Endothelial cell (in vitro differentiated cells): ENCODE data around the gene ABO. TPM values are rescaled to one million over a fixed set of nuclear protein-coding genes. Genes with fewer than 3 reads are reported as not detected.
"Not testable (repeated sequence)": the region's sequence is repeated elsewhere in the genome, so short reads cannot be mapped to it uniquely, and the experiment has no call there.

Experiments
- DNase-seq: peaks from one replicate; pipeline ENCODE4 v3.0.0; 2021; ENCODE audit warnings: low spot score
- H3K27ac Mint-ChIP-seq: one replicate; pipeline ENCODE4 v1.8.0; 2021; ENCODE audit warnings: mixed read lengths, inconsistent platforms; ENCODE audit not compliant: unreplicated experiment
- H3K27me3 Mint-ChIP-seq: one replicate; pipeline ENCODE4 v1.8.0; 2021; ENCODE audit warnings: mild to moderate bottlenecking, moderate library complexity, mixed read lengths, inconsistent platforms; ENCODE audit not compliant: unreplicated experiment
- H3K36me3 Mint-ChIP-seq: one replicate; pipeline ENCODE4 v1.8.0; 2021; ENCODE audit warnings: mild to moderate bottlenecking, low read depth, mixed read lengths, inconsistent platforms; ENCODE audit not compliant: unreplicated experiment
- H3K4me1 Mint-ChIP-seq: one replicate; pipeline ENCODE4 v1.8.0; 2021; ENCODE audit warnings: mild to moderate bottlenecking, mixed read lengths, inconsistent platforms; ENCODE audit not compliant: unreplicated experiment
- H3K4me3 Mint-ChIP-seq: one replicate; pipeline ENCODE4 v1.8.0; 2021; ENCODE audit warnings: mild to moderate bottlenecking, mixed read lengths, inconsistent platforms; ENCODE audit not compliant: unreplicated experiment
- H3K9me3 Mint-ChIP-seq: one replicate; pipeline ENCODE4 v1.8.0; 2021; ENCODE audit warnings: mixed read lengths, inconsistent platforms; ENCODE audit not compliant: unreplicated experiment
- total RNA-seq: library from RNA; stranded (reverse); fragmentation: NEBNext Ultra II Directional; extraction: Animal tissue kit (Norgen Biotek cat#: 25700); gene quantifications from one replicate; pipeline ENCODE4 v1.2.1, GENCODE V29; 2021; ENCODE audit not compliant: unreplicated experiment
- TF ChIP-seq, protein P1 (sequence below): fragments of 200-600 bp; sonication (generic); IDR thresholded peaks from one replicate; pipeline ENCODE4 v1.5.0; 2021; ENCODE audit warnings: antibody characterized with exemption; ENCODE audit not compliant: unreplicated experiment

ABO gene
- total RNA-seq, 1 donor from 2014 or later: 1.4 TPM

DNA sequence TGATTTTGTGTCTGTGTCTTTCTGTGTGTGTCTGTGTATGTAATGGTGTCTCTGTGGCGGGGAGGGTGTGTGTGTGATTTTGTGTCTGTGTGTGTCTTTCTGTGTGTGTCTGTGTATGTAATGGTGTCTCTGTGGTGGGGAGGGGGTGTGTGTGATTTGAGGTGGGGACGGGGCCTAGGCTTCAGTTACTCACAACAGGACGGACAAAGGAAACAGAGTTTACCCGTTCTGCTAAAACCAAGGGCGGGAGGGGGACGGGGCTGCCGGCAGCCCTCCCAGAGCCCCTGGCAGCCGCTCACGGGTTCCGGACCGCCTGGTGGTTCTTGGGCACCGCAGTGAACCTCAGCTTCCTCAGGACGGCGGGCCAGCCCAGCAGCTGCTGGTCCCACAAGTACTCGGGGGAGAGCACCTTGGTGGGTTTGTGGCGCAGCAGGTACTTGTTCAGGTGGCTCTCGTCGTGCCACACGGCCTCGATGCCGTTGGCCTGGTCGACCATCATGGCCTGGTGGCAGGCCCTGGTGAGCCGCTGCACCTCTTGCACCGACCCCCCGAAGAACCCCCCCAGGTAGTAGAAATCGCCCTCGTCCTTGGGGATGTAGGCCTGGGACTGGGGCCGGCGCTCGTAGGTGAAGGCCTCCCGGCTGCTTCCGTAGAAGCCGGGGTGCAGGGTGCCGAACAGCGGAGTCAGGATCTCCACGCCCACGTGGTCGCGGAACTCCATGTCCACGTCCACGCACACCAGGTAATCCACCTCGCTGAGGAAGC lies 19.4 kb downstream of the ABO start:
- Mint-ChIP-seq H3K9me3 (no peaks in the 10 kb centered on the region), H3K27me3 (peaks cover 1% of the 10 kb centered on the region), H3K36me3 (peaks cover 13% of the 10 kb centered on the region), H3K4me3 (no peak overlapping the region), H3K27ac (no peak overlapping the region), H3K4me1 (peaks cover 23% of the 10 kb centered on the region)
- TF ChIP-seq, protein P1, sequence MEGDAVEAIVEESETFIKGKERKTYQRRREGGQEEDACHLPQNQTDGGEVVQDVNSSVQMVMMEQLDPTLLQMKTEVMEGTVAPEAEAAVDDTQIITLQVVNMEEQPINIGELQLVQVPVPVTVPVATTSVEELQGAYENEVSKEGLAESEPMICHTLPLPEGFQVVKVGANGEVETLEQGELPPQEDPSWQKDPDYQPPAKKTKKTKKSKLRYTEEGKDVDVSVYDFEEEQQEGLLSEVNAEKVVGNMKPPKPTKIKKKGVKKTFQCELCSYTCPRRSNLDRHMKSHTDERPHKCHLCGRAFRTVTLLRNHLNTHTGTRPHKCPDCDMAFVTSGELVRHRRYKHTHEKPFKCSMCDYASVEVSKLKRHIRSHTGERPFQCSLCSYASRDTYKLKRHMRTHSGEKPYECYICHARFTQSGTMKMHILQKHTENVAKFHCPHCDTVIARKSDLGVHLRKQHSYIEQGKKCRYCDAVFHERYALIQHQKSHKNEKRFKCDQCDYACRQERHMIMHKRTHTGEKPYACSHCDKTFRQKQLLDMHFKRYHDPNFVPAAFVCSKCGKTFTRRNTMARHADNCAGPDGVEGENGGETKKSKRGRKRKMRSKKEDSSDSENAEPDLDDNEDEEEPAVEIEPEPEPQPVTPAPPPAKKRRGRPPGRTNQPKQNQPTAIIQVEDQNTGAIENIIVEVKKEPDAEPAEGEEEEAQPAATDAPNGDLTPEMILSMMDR: no peak
- DNase-seq: no peak

DNA sequence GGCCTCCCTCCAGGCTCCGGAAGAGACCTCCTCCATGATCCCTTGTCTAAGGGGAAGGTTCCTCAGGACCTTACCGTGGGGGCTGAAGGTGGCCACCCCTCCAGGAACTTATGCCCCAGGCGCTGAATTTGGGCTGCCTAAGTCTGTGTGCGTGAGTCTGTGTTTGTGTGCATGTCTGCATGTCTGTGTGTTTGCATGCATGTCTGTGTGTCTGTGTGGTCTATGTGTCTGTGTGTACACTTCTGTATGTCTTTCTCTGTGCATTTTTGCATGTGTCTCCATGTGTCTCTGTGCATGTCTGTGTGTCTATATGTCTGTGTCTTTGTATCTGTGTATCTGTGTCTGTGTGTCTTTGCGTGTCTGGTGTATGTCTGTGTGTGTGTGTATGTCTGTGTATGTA lies 20.5 kb downstream of the ABO start:
- H3K27ac Mint-ChIP-seq: no peak overlapping the region
- H3K27me3 Mint-ChIP-seq: peaks cover 1% of the 10 kb centered on the region
- TF ChIP-seq, protein P1: no peak
- no peak overlapping the region for H3K4me3 Mint-ChIP-seq
- H3K4me1 Mint-ChIP-seq: peaks cover 21% of the 10 kb centered on the region
- no peak for DNase-seq
- peaks cover 5% of the 10 kb centered on the region for H3K36me3 Mint-ChIP-seq
- H3K9me3 Mint-ChIP-seq: no peaks in the 10 kb centered on the region

DNA sequence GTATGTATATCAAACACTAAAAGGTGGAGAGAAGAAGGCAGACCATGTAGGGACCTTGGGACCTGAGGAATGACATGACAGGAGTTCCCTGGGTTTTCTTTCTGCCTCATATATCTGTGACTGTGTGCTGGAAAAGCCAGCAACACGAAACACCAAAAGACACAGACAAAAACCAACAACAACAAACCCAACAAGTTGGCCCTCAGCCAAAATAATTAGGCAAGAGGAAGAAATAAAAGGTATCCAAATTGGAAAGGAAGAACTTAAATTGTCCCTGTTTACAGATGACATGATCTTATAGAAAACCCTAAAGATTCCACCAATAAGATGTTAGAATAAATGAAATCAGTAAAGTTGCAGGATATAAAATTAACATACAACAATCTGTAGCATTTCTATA lies 21.7 kb downstream of the ABO start:
- Mint-ChIP-seq H3K4me3 (no peak overlapping the region), H3K36me3 (no peaks in the 10 kb centered on the region), H3K4me1 (peaks cover 15% of the 10 kb centered on the region), H3K27me3 (peaks cover 1% of the 10 kb centered on the region), H3K9me3 (no peaks in the 10 kb centered on the region), H3K27ac (no peak overlapping the region)
- no peak for DNase-seq
- TF ChIP-seq, protein P1: no peak

DNA sequence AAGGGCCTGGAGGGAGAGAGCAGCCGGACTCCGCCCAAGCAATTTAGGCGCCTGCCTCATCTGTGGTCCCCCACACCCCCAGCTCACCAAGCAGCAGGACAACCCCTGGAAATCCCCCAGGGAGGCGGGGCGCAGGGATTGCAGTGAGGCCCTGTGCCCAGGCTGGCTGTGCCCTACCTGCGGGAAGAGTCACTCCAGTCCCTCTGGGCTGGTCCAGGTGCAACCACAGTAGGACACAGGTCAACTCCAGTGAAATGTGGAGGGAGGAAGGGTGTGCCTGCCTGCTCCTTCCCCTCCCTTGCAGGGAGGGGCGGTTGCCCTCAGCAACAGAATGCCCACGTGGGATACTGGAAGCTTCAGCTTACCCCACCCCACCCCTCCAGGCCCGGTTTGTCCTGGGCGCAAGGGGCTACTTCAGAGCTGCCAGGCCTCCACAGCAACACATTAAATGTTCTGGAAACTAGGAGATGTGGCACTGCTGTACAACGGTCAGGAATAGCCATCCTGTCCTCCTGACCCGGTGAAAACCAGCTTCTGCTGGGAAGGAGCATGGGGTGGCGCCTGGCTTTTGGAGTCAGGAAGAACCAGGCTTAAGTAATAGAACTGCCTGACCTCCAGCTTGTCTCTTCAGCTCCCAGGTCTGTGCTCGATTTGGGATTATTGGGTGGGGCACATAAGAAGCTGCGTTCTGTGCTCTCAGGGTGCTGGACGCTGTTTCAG lies 22.5 kb downstream of the ABO start:
- H3K9me3 Mint-ChIP-seq: no peaks in the 10 kb centered on the region
- H3K27ac Mint-ChIP-seq: no peak overlapping the region
- no peaks in the 10 kb centered on the region for H3K36me3 Mint-ChIP-seq
- no peak for DNase-seq
- H3K4me1 Mint-ChIP-seq: peaks cover 9% of the 10 kb centered on the region
- H3K27me3 Mint-ChIP-seq: peaks cover 2% of the 10 kb centered on the region
- H3K4me3 Mint-ChIP-seq: no peak overlapping the region
- TF ChIP-seq, protein P1: no peak

DNA sequence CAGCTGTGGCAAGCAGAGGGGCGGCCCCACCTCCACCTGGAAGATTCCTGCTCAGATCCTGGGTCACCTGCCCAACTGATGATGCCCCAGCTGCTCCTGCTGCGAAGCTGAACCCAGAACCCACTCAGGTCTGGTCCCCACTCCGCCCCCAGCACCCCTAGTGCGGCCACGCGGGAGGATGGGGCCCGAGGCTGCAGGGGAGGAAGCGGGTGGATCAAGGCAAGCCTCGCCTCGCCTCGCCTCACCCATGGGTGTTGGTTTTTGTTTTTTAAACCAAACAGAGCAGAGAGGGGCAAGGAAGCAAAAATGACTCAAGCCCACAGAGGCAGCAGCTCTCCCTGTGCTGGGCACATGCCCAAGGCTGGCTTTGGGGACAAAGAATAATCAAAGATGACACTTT lies 23.2 kb downstream of the ABO start:
- H3K4me3 Mint-ChIP-seq: no peak overlapping the region
- H3K27me3 Mint-ChIP-seq: peaks cover 2% of the 10 kb centered on the region
- H3K4me1 Mint-ChIP-seq: peaks cover 3% of the 10 kb centered on the region
- H3K9me3 Mint-ChIP-seq: no peaks in the 10 kb centered on the region
- H3K27ac Mint-ChIP-seq: no peak overlapping the region
- H3K36me3 Mint-ChIP-seq: no peaks in the 10 kb centered on the region
- TF ChIP-seq, protein P1: no peak
- DNase-seq: no peak

DNA sequence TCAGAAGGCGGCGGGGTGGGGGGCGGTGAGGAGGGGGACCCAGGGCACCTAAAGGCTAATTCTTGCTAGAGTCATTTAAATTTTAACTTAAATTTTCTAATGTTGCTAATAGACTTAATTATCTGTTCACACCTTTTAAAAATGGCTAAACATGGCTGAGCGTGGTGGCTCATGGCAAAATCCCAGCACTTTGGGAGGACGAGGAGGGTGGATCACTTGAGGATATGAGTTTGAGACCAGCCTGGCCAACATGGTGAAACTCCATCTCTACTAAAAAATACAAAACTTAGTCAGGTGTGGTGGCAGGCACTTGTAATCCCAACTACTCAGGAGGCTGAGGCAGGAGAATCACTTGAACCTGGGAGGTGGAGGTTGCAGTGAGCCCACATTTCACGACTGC lies 23.8 kb downstream of the ABO start:
- H3K27ac Mint-ChIP-seq, DNase-seq, H3K9me3 Mint-ChIP-seq, H3K4me1 Mint-ChIP-seq, H3K27me3 Mint-ChIP-seq, H3K36me3 Mint-ChIP-seq, H3K4me3 Mint-ChIP-seq: not testable (repeated sequence)
